Measurements from ENCODE around the gene ISLR. TPM values are rescaled to one million over a fixed set of nuclear protein-coding genes. Genes with fewer than 3 reads are reported as not detected.

ISLR gene
- total and polyA plus RNA-seq, 2 donors (not counting 1 experiment from before 2014, with no cell fraction given) = 14.0 to 17.3 TPM

DNA sequence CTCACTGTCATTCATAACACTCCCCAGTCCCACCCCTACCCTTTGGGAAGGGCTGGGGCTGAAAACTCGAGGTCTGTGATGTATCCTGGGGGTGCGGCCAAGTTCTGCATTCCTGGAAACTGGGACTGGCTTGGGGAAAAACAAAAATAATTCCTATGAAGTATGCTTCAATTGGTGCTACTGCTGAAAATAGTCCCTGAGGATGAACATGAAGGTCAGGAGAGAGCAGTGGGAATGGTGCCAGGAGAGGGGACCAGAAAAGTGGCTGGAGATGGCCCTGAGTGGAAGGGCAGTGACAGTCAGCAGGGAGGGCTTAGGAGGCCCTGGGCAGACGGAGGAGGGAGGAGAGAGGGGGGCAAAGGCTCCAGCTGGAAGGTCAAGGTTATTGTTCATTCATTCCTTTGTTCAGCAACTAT lies 4.8 kb upstream of the ISLR start:
- Histone ChIP-seq H4K20me1 (ENCODE audit: control insufficient read depth, extremely low read depth, insufficient read depth, low read length) (no peaks in the 10 kb centered on the region), H2AFZ (ENCODE audit: low read length) (no peak overlapping the region), H3K9ac (ENCODE audit: insufficient read depth, low read length) (no peak overlapping the region), H3K36me3 (ENCODE audit: control insufficient read depth, insufficient read depth, low read length) (no peaks in the 10 kb centered on the region), H3K27ac (ENCODE audit: insufficient read depth, low read length) (no peak overlapping the region), H3K4me2 (ENCODE audit: extremely low read depth, insufficient read depth, low read length) (no peak overlapping the region), H3K4me1 (ENCODE audit: control insufficient read depth, extremely low read depth, insufficient read depth, low read length) (peaks cover 10% of the 10 kb centered on the region), H3K79me2 (ENCODE audit: control insufficient read depth, insufficient read depth, low read length) (no peaks in the 10 kb centered on the region), H3K27me3 (ENCODE audit: control insufficient read depth, insufficient read depth, low read length) (peaks cover 7% of the 10 kb centered on the region), H3K4me3 (replicated peaks in 1 of 4; ENCODE audit: control extremely low read depth in 1 of 4, insufficient read depth in 1 of 4, low read depth in 3 of 4, low read length in 4 of 4) (no peak overlapping the region), H3K9me3 (ENCODE audit: control insufficient read depth, insufficient read depth, low read depth, low read length) (no peaks in the 10 kb centered on the region)
- DNase-seq (ENCODE audit: low read depth in 2 of 2) = no peak
- no peak for TF ChIP-seq CTCF (conservative IDR thresholded peaks at IDR 0.05 in 1 of 2, IDR thresholded peaks at IDR 0.05 in 1 of 2; ENCODE audit: low read depth in 1 of 2, low read length in 2 of 2)
- TF ChIP-seq EZH2 (IDR thresholded peaks at IDR 0.05; ENCODE audit: low read length, missing control alignments) = no peak

DNA sequence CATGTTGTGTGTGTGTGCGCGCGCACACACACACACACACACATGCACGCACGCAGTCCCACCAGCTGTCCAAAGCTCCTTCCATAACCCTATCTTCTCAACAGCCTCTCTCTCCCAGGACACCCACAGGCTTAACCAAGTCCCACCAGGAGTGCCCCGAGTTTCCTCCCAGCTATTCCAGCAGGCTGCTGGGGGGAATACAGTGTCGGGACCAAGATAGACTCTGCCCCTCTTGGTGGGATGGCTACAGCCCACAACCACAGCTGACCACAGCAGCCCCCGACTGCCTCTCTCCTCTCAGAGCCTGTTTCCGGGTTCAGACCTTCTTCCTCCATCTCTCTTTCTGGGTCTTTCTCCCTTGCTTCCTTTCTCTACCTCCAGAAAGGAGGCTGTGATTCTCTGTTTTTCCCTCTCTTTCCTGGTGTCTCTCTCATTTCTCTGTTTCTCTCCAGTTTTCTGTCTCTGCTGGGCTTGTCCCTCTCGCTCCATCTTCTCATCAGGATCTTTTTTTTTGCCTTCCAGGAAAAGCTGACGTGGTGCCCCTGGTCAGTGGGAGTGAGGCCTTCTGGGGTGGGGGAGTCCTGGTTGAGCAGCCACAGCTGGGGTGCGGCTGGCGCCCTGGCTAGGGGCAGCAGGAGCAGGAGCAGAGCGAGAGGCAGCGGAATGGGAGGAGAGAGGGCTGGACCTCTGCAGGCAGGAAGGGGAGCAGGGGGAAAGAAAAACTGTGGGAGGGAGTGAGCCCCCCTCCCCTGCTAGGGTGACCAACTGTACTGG lies 3.3 kb upstream of the ISLR start:
- H4K20me1 ChIP-seq (ENCODE audit: control insufficient read depth, extremely low read depth, insufficient read depth, low read length) = no peaks in the 10 kb centered on the region
- H2AFZ ChIP-seq (ENCODE audit: low read length) = no peak overlapping the region
- H3K27me3 ChIP-seq (ENCODE audit: control insufficient read depth, insufficient read depth, low read length) = peaks cover 5% of the 10 kb centered on the region
- no peak for DNase-seq (ENCODE audit: low read depth in 2 of 2)
- H3K36me3 ChIP-seq (ENCODE audit: control insufficient read depth, insufficient read depth, low read length) = no peaks in the 10 kb centered on the region
- no peaks in the 10 kb centered on the region for H3K79me2 ChIP-seq (ENCODE audit: control insufficient read depth, insufficient read depth, low read length)
- no peaks in the 10 kb centered on the region for H3K9me3 ChIP-seq (ENCODE audit: control insufficient read depth, insufficient read depth, low read depth, low read length)
- no peak overlapping the region for H3K4me2 ChIP-seq (ENCODE audit: extremely low read depth, insufficient read depth, low read length)
- TF ChIP-seq CTCF (conservative IDR thresholded peaks at IDR 0.05 in 1 of 2, IDR thresholded peaks at IDR 0.05 in 1 of 2; ENCODE audit: low read depth in 1 of 2, low read length in 2 of 2) (no peak), EZH2 (IDR thresholded peaks at IDR 0.05; ENCODE audit: low read length, missing control alignments) (no peak)
- peaks cover 14% of the 10 kb centered on the region for H3K4me1 ChIP-seq (ENCODE audit: control insufficient read depth, extremely low read depth, insufficient read depth, low read length)
- no peak overlapping the region for H3K27ac ChIP-seq (ENCODE audit: insufficient read depth, low read length)
- H3K4me3 ChIP-seq (replicated peaks in 1 of 4; ENCODE audit: control extremely low read depth in 1 of 4, insufficient read depth in 1 of 4, low read depth in 3 of 4, low read length in 4 of 4) = no peak overlapping the region
- no peak overlapping the region for H3K9ac ChIP-seq (ENCODE audit: insufficient read depth, low read length)

- Histone ChIP-seq H3K4me1 (ENCODE audit: control insufficient read depth, extremely low read depth, insufficient read depth, low read length) (peaks cover 14% of the 10 kb centered on the region), H3K27ac (ENCODE audit: insufficient read depth, low read length) (no peak overlapping the region), H3K4me3 (replicated peaks in 1 of 4; ENCODE audit: control extremely low read depth in 1 of 4, insufficient read depth in 1 of 4, low read depth in 3 of 4, low read length in 4 of 4) (no peak overlapping the region), H3K4me2 (ENCODE audit: extremely low read depth, insufficient read depth, low read length) (no peak overlapping the region), H3K9ac (ENCODE audit: insufficient read depth, low read length) (no peak overlapping the region), H3K36me3 (ENCODE audit: control insufficient read depth, insufficient read depth, low read length) (no peaks in the 10 kb centered on the region), H3K9me3 (ENCODE audit: control insufficient read depth, insufficient read depth, low read depth, low read length) (no peaks in the 10 kb centered on the region), H2AFZ (ENCODE audit: low read length) (no peak overlapping the region), H3K27me3 (ENCODE audit: control insufficient read depth, insufficient read depth, low read length) (peaks cover 5% of the 10 kb centered on the region), H4K20me1 (ENCODE audit: control insufficient read depth, extremely low read depth, insufficient read depth, low read length) (no peaks in the 10 kb centered on the region), H3K79me2 (ENCODE audit: control insufficient read depth, insufficient read depth, low read length) (no peaks in the 10 kb centered on the region)
- no peak for TF ChIP-seq EZH2 (IDR thresholded peaks at IDR 0.05; ENCODE audit: low read length, missing control alignments)
- no peak for TF ChIP-seq CTCF (conservative IDR thresholded peaks at IDR 0.05 in 1 of 2, IDR thresholded peaks at IDR 0.05 in 1 of 2; ENCODE audit: low read depth in 1 of 2, low read length in 2 of 2)
- DNase-seq (ENCODE audit: low read depth in 2 of 2) = no peak
Measured at GRCh38 chr15:74170875-74171578, 2.5 kb upstream of the ISLR start.

Data from fibroblast of lung (primary cell).